ENCODE measurements around the gene CADM3. TPM values are rescaled to one million over a fixed set of nuclear protein-coding genes. Genes with fewer than 3 reads are reported as not detected.
A peak's percentile ranks its signal among the peaks of the same experiment; 100 is the strongest.

The CADM3 gene
- total RNA-seq, 4 donors from 2014 or later, result 0.73 to 4.8 (median 3.8) TPM

DNA sequence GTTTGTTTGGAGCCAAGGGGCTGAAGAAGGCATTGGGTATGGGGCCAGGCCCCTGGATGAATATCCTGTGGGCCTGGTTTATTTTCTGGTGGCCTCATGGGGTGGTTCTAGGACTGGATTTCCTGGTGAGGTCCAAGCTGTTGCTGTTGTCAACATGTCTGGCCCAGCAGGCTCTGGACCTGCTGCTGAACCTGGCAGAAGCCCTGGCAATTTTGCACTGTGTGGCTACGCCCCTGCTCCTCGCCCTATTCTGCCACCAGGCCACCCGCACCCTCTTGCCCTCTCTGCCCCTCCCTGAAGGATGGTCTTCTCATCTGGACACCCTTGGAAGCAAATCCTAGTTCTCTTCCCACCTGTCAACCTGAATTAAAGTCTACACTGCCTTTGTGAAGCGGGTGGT is 34.7 kb downstream of the CADM3 start:
- DNase-seq, result no peak
- Histone ChIP-seq H3K9me3 (no peaks in the 10 kb centered on the region), H3K4me1 (peaks cover 0 to 5% of the 10 kb centered on the region in 2 donors), H3K27me3 (no peaks in the 10 kb centered on the region), H3K4me3 (replicated peaks in 1 of 3) (peak overlapping the region in 1 of 3 donors; percentile 9), H3K27ac (no peak overlapping the region), H3K36me3 (no peaks in the 10 kb centered on the region)
- TF ChIP-seq POLR2A (IDR thresholded peaks at IDR 0.05), result no peak
- TF ChIP-seq, protein P1, sequence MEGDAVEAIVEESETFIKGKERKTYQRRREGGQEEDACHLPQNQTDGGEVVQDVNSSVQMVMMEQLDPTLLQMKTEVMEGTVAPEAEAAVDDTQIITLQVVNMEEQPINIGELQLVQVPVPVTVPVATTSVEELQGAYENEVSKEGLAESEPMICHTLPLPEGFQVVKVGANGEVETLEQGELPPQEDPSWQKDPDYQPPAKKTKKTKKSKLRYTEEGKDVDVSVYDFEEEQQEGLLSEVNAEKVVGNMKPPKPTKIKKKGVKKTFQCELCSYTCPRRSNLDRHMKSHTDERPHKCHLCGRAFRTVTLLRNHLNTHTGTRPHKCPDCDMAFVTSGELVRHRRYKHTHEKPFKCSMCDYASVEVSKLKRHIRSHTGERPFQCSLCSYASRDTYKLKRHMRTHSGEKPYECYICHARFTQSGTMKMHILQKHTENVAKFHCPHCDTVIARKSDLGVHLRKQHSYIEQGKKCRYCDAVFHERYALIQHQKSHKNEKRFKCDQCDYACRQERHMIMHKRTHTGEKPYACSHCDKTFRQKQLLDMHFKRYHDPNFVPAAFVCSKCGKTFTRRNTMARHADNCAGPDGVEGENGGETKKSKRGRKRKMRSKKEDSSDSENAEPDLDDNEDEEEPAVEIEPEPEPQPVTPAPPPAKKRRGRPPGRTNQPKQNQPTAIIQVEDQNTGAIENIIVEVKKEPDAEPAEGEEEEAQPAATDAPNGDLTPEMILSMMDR (IDR thresholded peaks at IDR 0.05), result no peak
- WGBS, 2 donors, result 92 to 93% methylated on average over 4 of the region's 4 CpGs
- intact Hi-C loops (cut with DNase I), result no loop called here

- intact Hi-C loops (cut with DNase I), result no loop called here
- no peak for DNase-seq
- no peaks in the 10 kb centered on the region for H3K27me3 ChIP-seq
- no peak for TF ChIP-seq POLR2A (IDR thresholded peaks at IDR 0.05)
- TF ChIP-seq, protein P1 (IDR thresholded peaks at IDR 0.05), result no peak
- no peaks in the 10 kb centered on the region for H3K9me3 ChIP-seq
- H3K36me3 ChIP-seq, result no peaks in the 10 kb centered on the region
- WGBS, 2 donors, result 81 to 95% methylated on average over 5 of the region's 5 CpGs
- H3K27ac ChIP-seq, result no peak overlapping the region
- peaks cover 0 to 9% of the 10 kb centered on the region in 2 donors for H3K4me1 ChIP-seq
- no peak overlapping the region for H3K4me3 ChIP-seq (replicated peaks in 1 of 3)
Measured at GRCh38 chr1:159207080-159207479, 35.7 kb downstream of the CADM3 start.

- TF ChIP-seq, protein P1 (IDR thresholded peaks at IDR 0.05), result no peak
- TF ChIP-seq POLR2A (IDR thresholded peaks at IDR 0.05), result no peak
- DNase-seq, result no peak
- Histone ChIP-seq H3K36me3 (no peaks in the 10 kb centered on the region), H3K4me3 (replicated peaks in 1 of 3) (no peak overlapping the region), H3K27ac (no peak overlapping the region), H3K4me1 (peaks cover 0 to 9% of the 10 kb centered on the region in 2 donors), H3K27me3 (no peaks in the 10 kb centered on the region), H3K9me3 (no peaks in the 10 kb centered on the region)
- intact Hi-C loops (cut with DNase I), result no loop called here
- WGBS, 2 donors, result 25 to 31% methylated on average over 8 of the region's 8 CpGs
Measured at GRCh38 chr1:159207774-159208173, 36.4 kb downstream of the CADM3 start.

GRCh38 chr1:159208175-159208825 is 36.9 kb downstream of the CADM3 start:
- 8 to 15% methylated on average over 7 of the region's 7 CpGs for WGBS, 2 donors
- TF ChIP-seq POLR2A (IDR thresholded peaks at IDR 0.05), result no peak
- TF ChIP-seq, protein P1 (IDR thresholded peaks at IDR 0.05), result no peak
- no peak overlapping the region for H3K4me3 ChIP-seq (replicated peaks in 1 of 3)
- H3K27me3 ChIP-seq, result no peaks in the 10 kb centered on the region
- intact Hi-C loops (cut with DNase I), result no loop called here
- H3K36me3 ChIP-seq, result no peaks in the 10 kb centered on the region
- H3K27ac ChIP-seq, result no peak overlapping the region
- H3K9me3 ChIP-seq, result no peaks in the 10 kb centered on the region
- peaks cover 0 to 9% of the 10 kb centered on the region in 2 donors for H3K4me1 ChIP-seq
- DNase-seq, result no peak

- Histone ChIP-seq H3K9me3 (no peaks in the 10 kb centered on the region), H3K36me3 (no peaks in the 10 kb centered on the region), H3K27ac (no peak overlapping the region), H3K27me3 (no peaks in the 10 kb centered on the region), H3K4me3 (replicated peaks in 1 of 3) (no peak overlapping the region), H3K4me1 (peaks cover 0 to 9% of the 10 kb centered on the region in 2 donors)
- 81 to 86% methylated on average over 7 of the region's 7 CpGs for WGBS, 2 donors
- DNase-seq, result no peak
- TF ChIP-seq POLR2A (IDR thresholded peaks at IDR 0.05), result no peak
- TF ChIP-seq, protein P1 (IDR thresholded peaks at IDR 0.05), result no peak
- intact Hi-C loops (cut with DNase I), result no loop called here
Measured at GRCh38 chr1:159209061-159209460, 37.6 kb downstream of the CADM3 start.

All from thyroid gland (tissue), 4 donors.